GM19043 (cell line): Measurements from ENCODE around the gene ZSWIM8.
"Not testable (repeated sequence)": the region's sequence is repeated elsewhere in the genome, so short reads cannot be mapped to it uniquely, and the experiment has no call there.

Experiments
- ATAC-seq: cut with Tn5 transposase; IDR thresholded peaks from one replicate; pipeline ENCODE4 v1.9.1; 2021; ENCODE audit warnings: low read depth; ENCODE audit not compliant: unreplicated experiment

ZSWIM8 gene, protein sequence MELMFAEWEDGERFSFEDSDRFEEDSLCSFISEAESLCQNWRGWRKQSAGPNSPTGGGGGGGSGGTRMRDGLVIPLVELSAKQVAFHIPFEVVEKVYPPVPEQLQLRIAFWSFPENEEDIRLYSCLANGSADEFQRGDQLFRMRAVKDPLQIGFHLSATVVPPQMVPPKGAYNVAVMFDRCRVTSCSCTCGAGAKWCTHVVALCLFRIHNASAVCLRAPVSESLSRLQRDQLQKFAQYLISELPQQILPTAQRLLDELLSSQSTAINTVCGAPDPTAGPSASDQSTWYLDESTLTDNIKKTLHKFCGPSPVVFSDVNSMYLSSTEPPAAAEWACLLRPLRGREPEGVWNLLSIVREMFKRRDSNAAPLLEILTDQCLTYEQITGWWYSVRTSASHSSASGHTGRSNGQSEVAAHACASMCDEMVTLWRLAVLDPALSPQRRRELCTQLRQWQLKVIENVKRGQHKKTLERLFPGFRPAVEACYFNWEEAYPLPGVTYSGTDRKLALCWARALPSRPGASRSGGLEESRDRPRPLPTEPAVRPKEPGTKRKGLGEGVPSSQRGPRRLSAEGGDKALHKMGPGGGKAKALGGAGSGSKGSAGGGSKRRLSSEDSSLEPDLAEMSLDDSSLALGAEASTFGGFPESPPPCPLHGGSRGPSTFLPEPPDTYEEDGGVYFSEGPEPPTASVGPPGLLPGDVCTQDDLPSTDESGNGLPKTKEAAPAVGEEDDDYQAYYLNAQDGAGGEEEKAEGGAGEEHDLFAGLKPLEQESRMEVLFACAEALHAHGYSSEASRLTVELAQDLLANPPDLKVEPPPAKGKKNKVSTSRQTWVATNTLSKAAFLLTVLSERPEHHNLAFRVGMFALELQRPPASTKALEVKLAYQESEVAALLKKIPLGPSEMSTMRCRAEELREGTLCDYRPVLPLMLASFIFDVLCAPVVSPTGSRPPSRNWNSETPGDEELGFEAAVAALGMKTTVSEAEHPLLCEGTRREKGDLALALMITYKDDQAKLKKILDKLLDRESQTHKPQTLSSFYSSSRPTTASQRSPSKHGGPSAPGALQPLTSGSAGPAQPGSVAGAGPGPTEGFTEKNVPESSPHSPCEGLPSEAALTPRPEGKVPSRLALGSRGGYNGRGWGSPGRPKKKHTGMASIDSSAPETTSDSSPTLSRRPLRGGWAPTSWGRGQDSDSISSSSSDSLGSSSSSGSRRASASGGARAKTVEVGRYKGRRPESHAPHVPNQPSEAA (N-terminal part only)

DNA sequence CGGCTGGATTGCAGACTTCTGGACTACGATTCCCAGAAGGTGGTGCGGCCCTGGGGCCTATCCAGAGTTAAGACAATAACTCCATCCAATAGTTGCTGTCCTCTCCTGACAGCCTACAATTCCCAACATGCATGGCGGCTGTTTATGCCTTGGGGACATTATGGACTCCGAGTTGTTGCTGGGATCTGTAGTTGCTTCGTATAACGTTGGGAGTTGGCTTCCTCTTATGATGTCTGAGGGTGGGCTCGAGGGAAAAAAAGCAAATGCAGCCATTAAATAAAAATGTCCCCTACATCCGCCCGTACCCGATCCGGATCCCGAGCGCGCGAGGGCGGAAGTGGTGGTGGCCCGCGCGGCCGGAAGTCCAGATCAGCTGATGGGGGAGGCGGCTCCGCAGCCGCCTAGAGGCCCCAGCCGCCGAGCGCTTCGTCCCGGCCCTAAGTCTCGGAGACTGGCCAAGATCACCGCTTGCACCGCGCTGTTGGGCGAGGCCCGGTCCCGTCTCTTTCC lies at the start of gene ZSWIM8:
TSS of gene ZSWIM8 (plus strand) at position 396 of the 510 bp plus-strand sequence. CDS start 273 bp downstream, outside the sequence.
- ATAC-seq = peak; percentile 91

DNA sequence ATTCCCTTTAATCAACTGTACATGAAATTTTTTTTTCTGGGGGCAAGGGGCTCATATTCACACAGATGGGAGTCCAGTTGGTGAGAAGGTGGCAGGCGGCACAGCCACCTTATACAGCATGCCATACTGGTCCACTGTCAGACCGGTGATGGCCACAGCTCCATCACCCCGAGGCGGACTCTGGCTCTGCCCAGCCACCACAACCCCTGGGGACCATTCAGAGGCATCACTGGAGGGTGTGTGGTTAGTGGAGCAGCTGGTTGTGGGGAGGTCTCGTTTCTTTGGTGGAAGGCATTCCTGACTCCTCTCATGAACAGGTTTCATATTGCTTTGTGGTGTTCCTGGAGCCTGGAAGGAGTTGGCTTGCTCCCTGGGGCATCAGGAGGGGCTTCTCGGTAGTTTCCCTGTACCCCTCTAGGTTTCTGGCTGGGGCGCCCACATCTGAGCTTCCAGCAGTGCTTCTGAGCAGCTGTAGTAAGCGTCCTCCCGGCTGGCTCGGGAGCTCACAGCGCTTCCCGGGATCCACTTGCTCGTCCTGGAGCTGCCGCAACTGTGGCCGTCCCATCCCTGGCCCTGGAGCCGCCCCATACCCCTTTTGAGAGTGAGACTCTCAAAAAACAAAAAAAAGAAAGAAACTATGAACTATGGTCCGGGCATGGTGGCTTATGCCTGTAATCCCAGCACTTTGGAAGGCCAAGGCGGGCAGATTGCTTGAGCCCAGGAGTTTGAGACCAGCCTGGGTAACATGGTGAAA lies 44.7 kb upstream of the ZSWIM8 start:
- ATAC-seq = not testable (repeated sequence)

- ATAC-seq = no peak
These were observed 43.0 kb upstream of the ZSWIM8 start for GRCh38 chr10:73742454-73742734.

- ATAC-seq = no peak
These were observed 42.0 kb upstream of the ZSWIM8 start for GRCh38 chr10:73743327-73743904.

DNA sequence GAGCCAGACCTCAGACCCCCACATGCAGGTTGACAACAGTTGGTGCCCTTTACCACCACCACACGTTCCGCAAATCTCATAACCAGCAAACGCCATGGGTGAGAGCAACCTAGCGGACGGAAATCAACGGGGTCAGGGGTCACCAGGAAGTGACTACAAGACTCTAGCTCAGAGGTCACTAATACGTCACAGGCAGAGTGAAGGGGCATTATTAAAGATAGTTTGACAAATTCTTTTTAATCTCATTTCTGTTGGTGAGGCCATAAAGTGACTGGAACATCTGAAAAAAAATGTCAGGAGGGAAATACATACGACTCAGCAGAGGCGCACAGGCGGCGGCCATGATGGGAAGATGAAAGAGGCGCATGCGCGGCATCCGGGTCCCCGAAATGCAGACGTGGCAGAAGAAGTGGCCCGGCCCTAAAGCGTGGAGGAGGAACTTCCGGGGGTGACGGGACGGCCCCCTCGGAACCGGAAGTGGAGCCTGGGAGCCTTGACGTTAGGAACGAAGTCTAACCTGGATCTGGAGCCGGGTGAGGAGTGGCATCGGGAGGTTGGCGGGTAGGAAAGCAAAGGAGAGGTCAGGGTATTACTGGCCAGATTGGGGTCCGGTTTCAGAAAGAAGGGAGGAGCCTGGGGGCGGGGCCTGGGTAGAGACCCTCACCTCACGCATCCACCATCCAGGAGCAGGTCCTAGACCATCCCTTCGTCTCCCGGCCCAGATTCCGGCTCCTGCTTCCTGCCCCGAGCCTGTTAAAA lies 41.3 kb upstream of the ZSWIM8 start, which contains the start of gene SEC24C:
TSS of gene SEC24C (plus strand) at position 468 of the 759 bp plus-strand sequence. CDS start 2,461 bp downstream, outside the sequence.
- ATAC-seq = peak; percentile 88

DNA sequence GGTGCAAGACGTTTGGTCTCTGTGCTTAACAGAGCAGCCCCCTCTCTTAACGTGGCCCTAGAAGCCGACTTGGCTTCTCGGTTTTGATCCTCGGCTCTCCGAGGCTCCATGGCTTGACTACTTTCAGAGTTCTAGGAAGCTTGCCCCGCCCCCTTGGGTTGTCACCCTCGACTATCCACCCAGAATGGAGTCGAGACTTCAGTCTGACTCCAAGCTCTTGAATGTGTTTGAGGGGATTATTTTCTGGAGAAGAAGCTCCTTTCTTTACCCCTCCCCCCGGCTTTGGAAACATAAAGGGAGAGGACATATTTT lies 40.8 kb upstream of the ZSWIM8 start:
- peak; percentile 21 for ATAC-seq

GRCh38 chr10:73746721-73747120 lies 38.7 kb upstream of the ZSWIM8 start:
- ATAC-seq = no peak

DNA sequence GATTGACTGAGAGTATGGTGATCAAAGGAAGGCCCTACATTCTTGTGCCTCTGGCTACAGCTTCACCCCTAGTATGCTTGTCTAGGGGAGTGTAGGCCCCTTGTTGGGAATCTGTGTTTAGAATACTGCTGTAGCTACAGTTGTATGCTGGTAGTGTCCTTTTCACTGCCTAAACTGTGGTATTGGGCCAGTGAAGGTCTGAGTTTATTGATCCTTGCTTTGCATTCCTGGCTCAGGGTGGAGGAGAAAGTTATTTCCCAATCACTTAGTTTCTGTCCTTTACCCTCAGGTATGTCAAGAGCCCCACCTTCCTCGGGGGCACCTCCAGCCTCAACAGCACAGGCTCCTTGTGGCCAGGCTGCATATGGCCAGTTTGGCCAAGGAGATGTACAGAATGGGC lies 34.6 kb upstream of the ZSWIM8 start:
- no peak for ATAC-seq

- no peak for ATAC-seq
These were observed 29.2 kb upstream of the ZSWIM8 start for GRCh38 chr10:73756183-73756582.

DNA sequence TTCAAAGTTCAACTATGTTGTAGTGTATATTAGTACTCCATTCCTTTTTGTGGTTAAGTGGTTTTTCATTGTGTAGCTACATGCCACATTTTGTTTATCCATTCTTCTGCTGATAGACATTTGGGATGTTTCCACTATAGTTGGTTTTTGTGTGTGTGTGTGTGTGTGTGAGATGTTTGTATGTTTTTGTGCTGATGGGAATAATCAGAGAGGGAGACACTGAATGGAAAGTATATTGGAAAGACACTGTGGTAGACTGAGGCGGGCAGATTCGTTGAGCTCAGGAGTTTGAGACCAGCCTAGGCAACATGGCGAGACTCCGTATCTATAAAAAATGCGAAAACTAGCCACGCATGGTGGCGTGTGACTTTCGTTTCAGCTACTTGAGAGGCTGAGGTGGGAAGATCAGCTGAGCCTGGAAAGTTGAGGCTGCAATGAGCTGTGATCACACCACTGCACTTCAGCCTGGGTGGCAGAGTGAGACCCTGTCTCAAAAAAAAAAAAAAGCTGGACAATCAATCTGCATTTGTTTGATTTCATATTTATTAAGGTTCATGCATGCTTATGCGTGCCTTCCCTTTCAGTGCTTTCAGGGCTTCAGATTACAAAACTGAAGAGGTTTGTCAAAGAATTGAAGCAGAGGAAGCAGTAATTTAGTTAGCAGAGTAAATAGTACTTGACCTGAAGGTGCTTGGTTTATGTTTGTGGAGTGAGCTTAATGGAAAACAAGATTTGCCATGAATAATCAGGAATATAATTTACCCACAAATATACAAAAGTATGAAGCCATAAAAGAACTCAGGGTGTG lies 26.5 kb upstream of the ZSWIM8 start:
- ATAC-seq = no peak

DNA sequence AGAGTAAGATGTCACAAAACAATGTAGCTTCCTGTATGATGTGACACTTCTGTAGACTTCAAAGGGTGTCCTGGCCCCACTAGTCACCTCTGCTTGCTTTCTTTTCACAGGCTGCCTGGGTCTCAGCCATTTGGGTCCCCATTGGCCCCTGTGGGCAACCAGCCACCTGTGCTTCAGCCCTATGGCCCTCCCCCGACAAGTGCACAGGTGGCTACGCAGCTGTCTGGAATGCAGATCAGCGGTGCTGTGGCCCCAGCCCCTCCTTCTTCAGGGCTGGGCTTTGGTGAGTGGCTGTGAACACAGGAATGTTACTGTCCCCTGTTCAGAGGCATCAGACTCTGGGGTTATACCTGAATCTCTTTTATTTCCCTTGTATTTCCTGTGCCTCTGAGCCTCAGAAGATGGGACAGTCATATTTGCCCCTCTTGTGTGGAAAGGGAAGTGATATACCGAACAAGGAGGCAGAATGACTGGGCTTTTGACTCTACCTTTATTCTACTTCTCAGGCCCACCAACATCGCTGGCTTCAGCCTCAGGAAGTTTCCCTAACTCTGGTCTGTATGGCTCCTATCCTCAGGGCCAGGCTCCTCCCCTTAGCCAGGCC lies 25.8 kb upstream of the ZSWIM8 start:
- ATAC-seq = no peak

- no peak for ATAC-seq
These were observed 23.6 kb upstream of the ZSWIM8 start for GRCh38 chr10:73761781-73762180.

DNA sequence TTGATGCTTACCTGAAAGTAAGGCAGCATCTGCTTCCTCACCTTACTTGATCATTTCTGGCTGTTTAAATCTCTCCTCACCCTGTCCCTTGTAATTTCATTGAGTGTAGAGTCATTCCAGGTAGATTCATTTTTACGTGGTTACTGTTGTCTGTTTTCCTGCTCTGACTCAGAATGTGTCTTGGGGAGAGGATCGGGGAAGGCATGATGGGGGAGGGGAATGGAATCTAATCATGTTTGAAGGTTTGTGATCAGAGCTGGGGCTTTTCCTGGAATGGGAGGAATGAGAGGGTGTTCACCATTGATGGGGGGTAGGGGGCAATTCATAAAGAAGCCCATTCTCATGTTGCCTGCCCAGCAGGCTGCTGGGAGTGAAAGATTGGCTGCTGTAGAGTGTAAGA lies 22.5 kb upstream of the ZSWIM8 start:
- ATAC-seq = no peak

- no peak for ATAC-seq
These were observed 22.1 kb upstream of the ZSWIM8 start for GRCh38 chr10:73763343-73763742.

DNA sequence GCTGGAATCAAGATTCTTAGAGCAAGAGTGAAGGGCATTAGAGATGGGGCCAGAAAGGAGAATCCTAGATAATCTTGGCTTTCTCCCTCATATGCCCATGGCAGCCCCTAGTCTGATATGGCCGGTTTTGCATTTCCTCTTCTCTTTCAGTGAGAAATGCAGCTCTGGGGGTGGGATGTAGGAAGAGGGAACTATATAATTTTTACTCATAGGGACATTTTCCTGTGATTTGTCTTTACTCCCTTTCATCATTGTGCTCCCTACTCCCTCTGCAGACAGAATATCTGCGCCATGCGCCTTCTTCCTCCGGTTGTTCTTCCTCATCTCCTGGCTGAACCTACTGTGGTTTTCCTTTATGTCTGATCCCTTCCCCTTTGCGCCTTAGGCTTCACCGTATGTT lies 20.3 kb upstream of the ZSWIM8 start:
- ATAC-seq = no peak

GRCh38 chr10:73768881-73769280 lies 16.5 kb upstream of the ZSWIM8 start:
- no peak for ATAC-seq

DNA sequence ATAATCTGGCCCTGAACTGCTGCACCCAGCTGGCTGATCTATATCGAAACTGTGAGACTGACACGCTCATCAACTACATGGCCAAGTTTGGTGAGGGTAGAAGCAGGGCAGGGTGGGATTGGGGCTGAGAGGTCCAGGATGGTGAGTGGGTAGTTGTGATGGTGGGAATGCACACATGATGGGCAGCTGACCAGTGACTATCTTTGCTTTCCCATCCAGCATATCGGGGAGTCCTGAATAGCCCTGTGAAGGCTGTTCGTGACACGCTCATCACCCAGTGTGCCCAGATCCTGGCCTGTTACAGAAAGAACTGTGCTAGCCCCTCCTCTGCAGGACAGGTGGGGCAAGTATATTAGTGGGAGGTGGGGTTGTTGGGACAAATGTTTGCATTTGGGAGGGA lies 16.0 kb upstream of the ZSWIM8 start:
- ATAC-seq = no peak

DNA sequence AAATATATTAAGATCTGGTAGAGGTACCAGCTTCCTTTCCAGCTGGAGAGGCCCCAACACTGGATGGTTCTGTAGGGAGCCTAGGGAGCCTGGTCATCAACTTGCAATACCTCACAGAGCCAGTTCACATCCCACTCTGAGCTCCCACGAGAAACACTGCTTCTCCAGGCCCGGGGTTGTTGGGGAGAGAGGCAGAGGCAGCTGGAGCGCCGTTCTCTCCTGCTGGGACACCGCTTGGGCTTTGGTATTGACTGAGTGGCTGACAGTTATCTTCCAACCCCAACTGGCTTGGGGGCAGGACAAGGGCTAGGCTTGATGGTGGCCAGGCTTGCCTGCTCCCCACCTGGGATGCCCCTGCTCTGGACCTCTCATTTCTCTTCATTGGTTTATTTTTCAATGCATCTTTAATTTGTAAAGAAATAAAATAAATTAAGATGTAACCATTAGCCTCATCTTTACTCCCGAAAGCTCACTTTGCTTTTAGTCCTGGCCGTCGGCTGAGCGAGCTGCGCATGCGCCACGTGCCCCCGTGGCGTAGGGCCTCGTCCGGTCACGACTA lies 13.6 kb upstream of the ZSWIM8 start:
- peak; percentile 27 for ATAC-seq
